WTC11 (cell line): ENCODE results near the gene ABAT. TPM values are rescaled to one million over a fixed set of nuclear protein-coding genes. Genes with fewer than 3 reads are reported as not detected.

Experiments used
- ATAC-seq: fragments of 200-7000 bp; cut with Tn5 transposase; 2 replicates; pipeline ENCODE4 v1.10.0; 2021; ENCODE audit warnings: mild to moderate bottlenecking, moderate library complexity
- CTCF ChIA-PET: fragments of 300-600 bp; sonication (Branson Sonifier 250); formaldehyde crosslinking; loops from one replicate; lab custom pipeline; 2021; ENCODE audit warnings: antibody characterized with exemption; lab: Charles Lee
- POLR2A ChIA-PET: fragments of 350-600 bp; sonication (Branson Sonifier 250); formaldehyde crosslinking; loops from one replicate; lab custom pipeline; 2021; ENCODE audit warnings: antibody characterized with exemption; lab: Charles Lee
- DNase-seq: peaks from one replicate; pipeline ENCODE4 v3.0.0; 2021; ENCODE audit warnings: low spot score
- H3K27ac Mint-ChIP-seq: 2 replicates; pipeline ENCODE4 v1.8.0; 2021; ENCODE audit warnings: mixed read lengths
- H3K27me3 Mint-ChIP-seq: 2 replicates; pipeline ENCODE4 v1.8.0; 2021; ENCODE audit warnings: low read depth, mild to moderate bottlenecking, moderate library complexity, mixed read lengths
- H3K36me3 Mint-ChIP-seq: 2 replicates; pipeline ENCODE4 v1.8.0; 2021; ENCODE audit warnings: mixed read lengths
- H3K4me1 Mint-ChIP-seq: 2 replicates; pipeline ENCODE4 v1.8.0; 2022; ENCODE audit warnings: mixed read lengths
- H3K4me3 Mint-ChIP-seq: 2 replicates; pipeline ENCODE4 v1.8.0; 2021; ENCODE audit warnings: mild to moderate bottlenecking, moderate library complexity, mixed read lengths
- H3K9me3 Mint-ChIP-seq: 2 replicates; pipeline ENCODE4 v1.8.0; 2021; ENCODE audit warnings: mixed read lengths
- ATF6 ChIP-seq: sonication (generic); formaldehyde crosslinking; IDR thresholded peaks from 2 replicates; pipeline ENCODE4 v1.8.1; 2023; ENCODE audit warnings: mild to moderate bottlenecking, missing genetic modification reagents
- CREM ChIP-seq: sonication (generic); formaldehyde crosslinking; IDR thresholded peaks from 2 replicates; pipeline ENCODE4 v1.8.1; 2022; ENCODE audit warnings: mild to moderate bottlenecking, missing genetic modification reagents, moderate library complexity
- E2F4 ChIP-seq: sonication (generic); formaldehyde crosslinking; IDR thresholded peaks from 2 replicates; pipeline ENCODE4 v1.8.1; 2022; ENCODE audit warnings: low read depth, mild to moderate bottlenecking, moderate library complexity, missing genetic modification reagents, borderline replicate concordance
- E2F5 ChIP-seq: sonication (generic); formaldehyde crosslinking; IDR thresholded peaks from 2 replicates; pipeline ENCODE4 v1.8.1; 2022; ENCODE audit warnings: mild to moderate bottlenecking, moderate library complexity, missing genetic modification reagents
- EMX1 ChIP-seq: fragments of 250-450 bp; sonication (Bioruptor Pico); IDR thresholded peaks from 2 replicates; pipeline ENCODE4 v1.8.0; 2021; ENCODE audit warnings: mild to moderate bottlenecking
- FOXJ3 ChIP-seq: sonication (generic); formaldehyde crosslinking; IDR thresholded peaks from 2 replicates; pipeline ENCODE4 v1.9.0; 2021; ENCODE audit warnings: missing genetic modification reagents, mild to moderate bottlenecking, borderline replicate concordance
- FOXP4 ChIP-seq: sonication (generic); formaldehyde crosslinking; IDR thresholded peaks from 2 replicates; pipeline ENCODE4 v1.8.0; 2022; ENCODE audit warnings: mild to moderate bottlenecking, missing genetic modification reagents
- GRHL2 ChIP-seq: fragments of 250-450 bp; sonication (Bioruptor Pico); IDR thresholded peaks from 2 replicates; pipeline ENCODE4 v1.8.0; 2022; ENCODE audit warnings: mild to moderate bottlenecking, moderate library complexity; ENCODE audit not compliant: insufficient replicate concordance, severe bottlenecking
- HMGA2 ChIP-seq: fragments of 250-450 bp; sonication (Bioruptor Pico); IDR thresholded peaks from 2 replicates; pipeline ENCODE4 v1.4.0; 2021; ENCODE audit warnings: mild to moderate bottlenecking, moderate library complexity
- JUN ChIP-seq: sonication (generic); formaldehyde crosslinking; IDR thresholded peaks from 2 replicates; pipeline ENCODE4 v1.8.0; 2023; ENCODE audit warnings: mild to moderate bottlenecking, missing genetic modification reagents
- MLX ChIP-seq: sonication (generic); formaldehyde crosslinking; IDR thresholded peaks from 2 replicates; pipeline ENCODE4 v1.8.1; 2023; ENCODE audit warnings: mild to moderate bottlenecking, missing genetic modification reagents, moderate library complexity
- RELA ChIP-seq: sonication (generic); formaldehyde crosslinking; IDR thresholded peaks from 2 replicates; pipeline ENCODE4 v1.8.1; 2022; ENCODE audit warnings: missing genetic modification reagents, mild to moderate bottlenecking, borderline replicate concordance
- USF2 ChIP-seq: sonication (generic); formaldehyde crosslinking; IDR thresholded peaks from 2 replicates; pipeline ENCODE4 v1.8.1; 2023; ENCODE audit warnings: mild to moderate bottlenecking, missing genetic modification reagents, moderate library complexity
- ZMAT4 ChIP-seq: fragments of 250-450 bp; sonication (Bioruptor Pico); IDR thresholded peaks from 2 replicates; pipeline ENCODE4 v1.9.0; 2021; ENCODE audit warnings: mild to moderate bottlenecking
- ZSCAN18 ChIP-seq: fragments of 250-450 bp; sonication (Bioruptor Pico); IDR thresholded peaks from 2 replicates; pipeline ENCODE4 v2.1.2; 2022; ENCODE audit warnings: mild to moderate bottlenecking, moderate library complexity
- total RNA-seq: library from RNA; stranded (reverse); gene quantifications from 3 replicates; pipeline ENCODE4 v1.2.3, GENCODE V29; 2021

ABAT gene
- total RNA-seq, 1 experiment from 2014 or later: 6.6 TPM

DNA sequence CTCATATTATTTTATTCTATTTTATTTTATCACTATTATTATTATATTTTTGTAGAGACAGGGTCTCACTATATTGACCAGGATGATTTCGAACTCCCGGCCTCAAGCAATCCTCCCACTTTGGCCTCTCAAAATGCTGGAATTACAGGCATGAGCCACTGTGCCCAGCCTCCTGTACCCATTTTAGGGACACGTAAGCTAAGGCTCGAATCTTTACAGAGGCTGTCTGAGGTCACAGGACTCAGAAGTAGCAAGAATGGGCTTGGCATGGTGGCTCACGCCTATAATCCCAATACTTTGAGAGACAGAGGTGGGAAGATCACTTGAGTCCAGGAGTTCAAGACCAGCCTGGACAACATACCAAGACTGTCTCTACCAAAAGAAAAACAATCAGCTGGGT lies 12.7 kb upstream of the ABAT start:
- CTCF ChIA-PET: interaction anchor here (1.1 to 2.3 kb wide), 9 partner anchors 26 to 389 kb away, joined by 3 to 14 read pairs (median 5); partner anchors contain the start of genes CARHSP1, PMM2 and TMEM186
- TF ChIP-seq E2F4 (CRISPR knock-in tag): no peak
- no peak for TF ChIP-seq ATF6 (CRISPR knock-in tag)
- no peak for TF ChIP-seq JUN (CRISPR knock-in tag)
- TF ChIP-seq ZMAT4 (CRISPR knock-in tag): no peak
- no peak for TF ChIP-seq RELA (CRISPR knock-in tag)
- no peak for TF ChIP-seq ZSCAN18
- TF ChIP-seq CREM: no peak
- TF ChIP-seq, all 79 proteins: peak for 0
- DNase-seq (no peak), ATAC-seq (no peak)
- H3K9me3 Mint-ChIP-seq: no peaks in the 10 kb centered on the region
- POLR2A ChIA-PET: no interaction called here
- H3K27ac Mint-ChIP-seq: no peak overlapping the region
- H3K36me3 Mint-ChIP-seq: no peaks in the 10 kb centered on the region
- H3K4me1 Mint-ChIP-seq: peaks cover 17% of the 10 kb centered on the region
- no peaks in the 10 kb centered on the region; the same call in none of the 2 replicates for H3K27me3 Mint-ChIP-seq
- H3K4me3 Mint-ChIP-seq: no peak overlapping the region

- peaks cover 17% of the 10 kb centered on the region for H3K4me1 Mint-ChIP-seq
- H3K9me3 Mint-ChIP-seq: peaks cover 5% of the 10 kb centered on the region
- TF ChIP-seq HMGA2 (CRISPR knock-in tag) (no peak), USF2 (CRISPR knock-in tag) (no peak), E2F5 (CRISPR knock-in tag) (no peak)
- ATAC-seq (no peak), DNase-seq (no peak)
- no peak overlapping the region for H3K4me3 Mint-ChIP-seq
- H3K27ac Mint-ChIP-seq: no peak overlapping the region
- no peaks in the 10 kb centered on the region for H3K36me3 Mint-ChIP-seq
- ChIA-PET CTCF (interaction anchor here (0.6 to 1.9 kb wide), 5 partner anchors 11 to 216 kb away, joined by 3 to 11 read pairs (median 4); no protein-coding TSS in a partner anchor), POLR2A (no interaction called here)
- no peaks in the 10 kb centered on the region; the same call in none of the 2 replicates for H3K27me3 Mint-ChIP-seq
These were observed 11.0 kb upstream of the ABAT start for GRCh38 chr16:8663192-8664089.

- Mint-ChIP-seq H3K27me3 (no peaks in the 10 kb centered on the region), H3K4me1 (peaks cover 17% of the 10 kb centered on the region), H3K36me3 (no peaks in the 10 kb centered on the region), H3K4me3 (no peak overlapping the region), H3K9me3 (peaks cover 5% of the 10 kb centered on the region), H3K27ac (peak overlapping the region; percentile 52)
- DNase-seq (peak; percentile 22), ATAC-seq (peak; percentile 75)
- CTCF ChIA-PET: interaction anchor here (0.7 to 1.8 kb wide), 11 partner anchors 8 to 343 kb away, joined by 3 to 14 read pairs (median 4); partner anchors contain the start of gene CARHSP1
- POLR2A ChIA-PET: no interaction called here
- TF ChIP-seq FOXJ3 (CRISPR knock-in tag) (no peak), ATF6 (CRISPR knock-in tag) (no peak), FOXP4 (no peak), RELA (CRISPR knock-in tag) (no peak), MLX (no peak), EMX1 (CRISPR knock-in tag) (no peak), GRHL2 (CRISPR knock-in tag) (no peak)
These were observed 8.9 kb upstream of the ABAT start for GRCh38 chr16:8665529-8665928.
